ENCODE measurements around the gene FAM163B.

The FAM163B gene

DNA sequence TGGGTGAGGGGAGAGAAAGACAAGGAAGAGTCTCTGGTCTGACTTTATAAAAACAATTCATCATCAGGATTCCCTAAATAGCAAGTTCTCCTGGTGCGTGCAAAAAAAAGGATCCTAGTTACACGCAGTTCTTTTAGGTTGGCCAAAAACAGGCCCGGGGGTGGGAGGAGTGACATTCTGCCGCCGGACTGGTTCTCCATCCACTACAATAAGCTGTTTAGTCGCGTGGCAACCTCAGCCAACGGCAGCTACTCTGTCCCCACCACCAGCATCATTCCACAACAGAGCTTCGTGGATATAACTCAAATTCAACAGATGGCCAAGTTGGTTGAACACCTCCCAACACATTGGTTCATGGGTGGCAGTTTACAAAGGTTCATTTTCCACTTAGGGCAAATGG lies 2.9 kb upstream of the FAM163B start:
- POLR2A ChIA-PET: interaction anchor here (0.5 kb wide), 1 partner anchor 103 kb away, joined by 3 read pairs; no protein-coding TSS in a partner anchor
- Histone ChIP-seq H3K4me3 (ENCODE audit: low read depth, low read length) (no peak overlapping the region), H3K9me3 (ENCODE audit: control insufficient read depth, insufficient read depth, low read depth, low read length) (no peaks in the 10 kb centered on the region), H3K4me1 (ENCODE audit: control insufficient read depth, insufficient read depth, low read length) (no peaks in the 10 kb centered on the region), H3K36me3 (ENCODE audit: control insufficient read depth in 2 of 2, insufficient read depth in 1 of 2, low read length in 2 of 2) (no peaks in the 10 kb centered on the region), H3K27ac (ENCODE audit: extremely low read depth, low read depth, low read length) (no peak overlapping the region)
- TF ChIP-seq ZNF184 (tag by site-specific recombination; IDR thresholded peaks at IDR 0.05): no peak
- no peak for TF ChIP-seq ZNF221 (tag by site-specific recombination; IDR thresholded peaks at IDR 0.05; ENCODE audit: borderline replicate concordance)
- no peak for TF ChIP-seq ZNF362 (tag by site-specific recombination; IDR thresholded peaks at IDR 0.05)
- no peak for TF ChIP-seq ZNF624 (tag by site-specific recombination; IDR thresholded peaks at IDR 0.05)
- no peak for TF ChIP-seq ZNF843 (tag by site-specific recombination; IDR thresholded peaks at IDR 0.05)
- TF ChIP-seq ZNF202 (tag by site-specific recombination; IDR thresholded peaks at IDR 0.05; ENCODE audit: borderline replicate concordance): no peak
- TF ChIP-seq ZNF555 (tag by site-specific recombination; conservative IDR thresholded peaks at IDR 0.05): no peak
- CTCF ChIA-PET: interaction anchor here (1.3 kb wide), 1 partner anchor 153 kb away, joined by 3 read pairs; no protein-coding TSS in a partner anchor

DNA sequence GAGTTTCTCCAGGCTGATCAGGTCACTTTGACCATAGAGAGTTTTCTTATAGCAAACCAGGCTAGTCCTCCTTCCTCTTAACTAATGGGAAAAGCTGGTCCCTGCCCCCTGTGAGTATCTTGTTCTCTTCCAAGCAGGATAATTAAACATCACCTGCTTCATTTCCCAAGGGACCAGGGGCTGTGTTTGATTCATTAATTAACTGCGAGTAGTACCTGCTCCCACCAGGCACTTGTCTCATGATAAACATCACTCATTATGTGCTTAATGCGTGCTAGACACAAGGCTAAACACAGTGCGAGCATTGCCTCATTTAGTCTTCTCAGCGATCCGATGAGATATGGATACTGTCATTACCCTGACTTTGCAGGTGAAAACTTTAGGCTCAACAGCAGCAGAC lies 1.7 kb upstream of the FAM163B start:
- H3K4me3 ChIP-seq (ENCODE audit: low read depth, low read length): no peak overlapping the region
- no peaks in the 10 kb centered on the region for H3K36me3 ChIP-seq (ENCODE audit: control insufficient read depth in 2 of 2, insufficient read depth in 1 of 2, low read length in 2 of 2)
- no peaks in the 10 kb centered on the region for H3K9me3 ChIP-seq (ENCODE audit: control insufficient read depth, insufficient read depth, low read depth, low read length)
- TF ChIP-seq ZNF214 (tag by site-specific recombination; IDR thresholded peaks at IDR 0.05; ENCODE audit: borderline replicate concordance): no peak
- TF ChIP-seq ZNF184 (tag by site-specific recombination; IDR thresholded peaks at IDR 0.05): no peak
- TF ChIP-seq ZFP37 (tag by site-specific recombination; IDR thresholded peaks at IDR 0.05): no peak
- no peak for TF ChIP-seq SP3 (tag by site-specific recombination; IDR thresholded peaks at IDR 0.05)
- TF ChIP-seq ZNF10 (tag by site-specific recombination; IDR thresholded peaks at IDR 0.05): no peak
- no peak for TF ChIP-seq ZNF600 (tag by site-specific recombination; IDR thresholded peaks at IDR 0.05)
- no peak for TF ChIP-seq PATZ1 (tag by site-specific recombination; IDR thresholded peaks at IDR 0.05)
- no peaks in the 10 kb centered on the region for H3K4me1 ChIP-seq (ENCODE audit: control insufficient read depth, insufficient read depth, low read length)
- ChIA-PET CTCF (no interaction called here), POLR2A (interaction anchor here (0.7 kb wide), 1 partner anchor 131 kb away, joined by 7 read pairs; no protein-coding TSS in a partner anchor)
- no peak overlapping the region for H3K27ac ChIP-seq (ENCODE audit: extremely low read depth, low read depth, low read length)

DNA sequence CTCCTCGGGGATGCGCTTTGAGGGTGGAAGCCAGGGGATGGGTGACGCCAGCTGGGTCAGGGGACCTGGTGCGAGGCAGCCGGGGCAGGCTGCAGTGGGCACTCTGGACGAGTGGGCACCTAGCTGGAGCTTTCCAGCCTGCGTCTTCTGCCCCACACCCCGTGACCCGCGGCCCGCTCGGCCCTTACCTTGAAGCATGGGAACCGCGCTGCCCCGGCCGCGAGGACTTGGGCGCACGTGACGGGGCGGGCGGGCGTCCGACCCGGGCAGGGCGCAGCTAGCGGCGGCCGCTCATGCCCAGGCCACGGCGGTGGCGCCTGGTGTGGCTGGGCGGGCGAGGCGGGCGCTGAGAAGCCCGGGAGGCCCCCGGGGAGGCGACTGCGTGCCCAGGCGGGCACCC lies 300 bp downstream of the FAM163B start:
- ChIA-PET CTCF (no interaction called here), POLR2A (no interaction called here)
- H3K27ac ChIP-seq (ENCODE audit: extremely low read depth, low read depth, low read length): no peak overlapping the region
- no peaks in the 10 kb centered on the region for H3K4me1 ChIP-seq (ENCODE audit: control insufficient read depth, insufficient read depth, low read length)
- TF ChIP-seq SALL2 (tag by site-specific recombination; IDR thresholded peaks at IDR 0.05; ENCODE audit: borderline replicate concordance) (no peak), ZNF433 (tag by site-specific recombination; IDR thresholded peaks at IDR 0.05; ENCODE audit: low read depth) (no peak), ZBTB1 (tag by site-specific recombination; IDR thresholded peaks at IDR 0.05) (no peak), ZNF660 (tag by site-specific recombination; IDR thresholded peaks at IDR 0.05) (no peak), ZNF140 (tag by site-specific recombination; IDR thresholded peaks at IDR 0.05) (no peak), KLF7 (tag by site-specific recombination; IDR thresholded peaks at IDR 0.05; ENCODE audit: borderline replicate concordance) (no peak), ZNF292 (tag by site-specific recombination; IDR thresholded peaks at IDR 0.05; ENCODE audit: borderline replicate concordance, low read depth) (no peak), ZNF530 (tag by site-specific recombination; IDR thresholded peaks at IDR 0.05; ENCODE audit: low read depth) (no peak), REPIN1 (tag by site-specific recombination; IDR thresholded peaks at IDR 0.05; ENCODE audit: low read depth) (no peak)
- TF ChIP-seq, protein P1, sequence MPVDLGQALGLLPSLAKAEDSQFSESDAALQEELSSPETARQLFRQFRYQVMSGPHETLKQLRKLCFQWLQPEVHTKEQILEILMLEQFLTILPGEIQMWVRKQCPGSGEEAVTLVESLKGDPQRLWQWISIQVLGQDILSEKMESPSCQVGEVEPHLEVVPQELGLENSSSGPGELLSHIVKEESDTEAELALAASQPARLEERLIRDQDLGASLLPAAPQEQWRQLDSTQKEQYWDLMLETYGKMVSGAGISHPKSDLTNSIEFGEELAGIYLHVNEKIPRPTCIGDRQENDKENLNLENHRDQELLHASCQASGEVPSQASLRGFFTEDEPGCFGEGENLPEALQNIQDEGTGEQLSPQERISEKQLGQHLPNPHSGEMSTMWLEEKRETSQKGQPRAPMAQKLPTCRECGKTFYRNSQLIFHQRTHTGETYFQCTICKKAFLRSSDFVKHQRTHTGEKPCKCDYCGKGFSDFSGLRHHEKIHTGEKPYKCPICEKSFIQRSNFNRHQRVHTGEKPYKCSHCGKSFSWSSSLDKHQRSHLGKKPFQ (tag by site-specific recombination; IDR thresholded peaks at IDR 0.05): no peak
- TF ChIP-seq, protein P2, sequence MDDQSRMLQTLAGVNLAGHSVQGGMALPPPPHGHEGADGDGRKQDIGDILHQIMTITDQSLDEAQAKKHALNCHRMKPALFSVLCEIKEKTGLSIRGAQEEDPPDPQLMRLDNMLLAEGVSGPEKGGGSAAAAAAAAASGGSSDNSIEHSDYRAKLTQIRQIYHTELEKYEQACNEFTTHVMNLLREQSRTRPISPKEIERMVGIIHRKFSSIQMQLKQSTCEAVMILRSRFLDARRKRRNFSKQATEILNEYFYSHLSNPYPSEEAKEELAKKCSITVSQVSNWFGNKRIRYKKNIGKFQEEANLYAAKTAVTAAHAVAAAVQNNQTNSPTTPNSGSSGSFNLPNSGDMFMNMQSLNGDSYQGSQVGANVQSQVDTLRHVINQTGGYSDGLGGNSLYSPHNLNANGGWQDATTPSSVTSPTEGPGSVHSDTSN (CRISPR knock-in tag; IDR thresholded peaks at IDR 0.05): no peak
- no peak overlapping the region for H3K4me3 ChIP-seq (ENCODE audit: low read depth, low read length)
- no peaks in the 10 kb centered on the region for H3K9me3 ChIP-seq (ENCODE audit: control insufficient read depth, insufficient read depth, low read depth, low read length)
- no peaks in the 10 kb centered on the region for H3K36me3 ChIP-seq (ENCODE audit: control insufficient read depth in 2 of 2, insufficient read depth in 1 of 2, low read length in 2 of 2)
